Activated T-cell treated with anti-CD3 and anti-CD28 coated beads, Interleukin-2, amount 50 U/mL, for 1 hour (primary cell): ENCODE results near the gene CFAP74.
"Not testable (repeated sequence)": the region's sequence is repeated elsewhere in the genome, so short reads cannot be mapped to it uniquely, and the experiment has no call there.

Source experiments
- DNase-seq: peaks from one replicate; pipeline ENCODE4 v3.0.0-alpha.2; 2020

The CFAP74 gene

GRCh38 chr1:1892763-1893120 lies 110.8 kb downstream of the CFAP74 start:
- no peak for DNase-seq

- no peak for DNase-seq
These were observed 111.4 kb downstream of the CFAP74 start for GRCh38 chr1:1892079-1892762.

- no peak for DNase-seq
These were observed 112.1 kb downstream of the CFAP74 start for GRCh38 chr1:1891349-1892078.

GRCh38 chr1:1890506-1891348 lies 112.9 kb downstream of the CFAP74 start, which contains the start of gene GNB1:
GNB1 (minus strand) TSS chr1:1891087; CDS start chr1:1825453, 65,634 bp downstream.
- peak; percentile 95 for DNase-seq

- DNase-seq: peak; percentile 61
These were observed 113.6 kb downstream of the CFAP74 start for GRCh38 chr1:1889847-1890505.

GRCh38 chr1:1889090-1889750 lies 114.4 kb downstream of the CFAP74 start:
- DNase-seq: no peak

- not testable (repeated sequence) for DNase-seq
These were observed 119.7 kb downstream of the CFAP74 start for GRCh38 chr1:1883890-1884289.

GRCh38 chr1:1883092-1883873 lies 120.3 kb downstream of the CFAP74 start:
- DNase-seq: no peak

GRCh38 chr1:1881727-1882126 lies 121.9 kb downstream of the CFAP74 start:
- DNase-seq: no peak

- no peak for DNase-seq
These were observed 122.8 kb downstream of the CFAP74 start for GRCh38 chr1:1880617-1881312.

- no peak for DNase-seq
These were observed 123.6 kb downstream of the CFAP74 start for GRCh38 chr1:1879942-1880341.

- DNase-seq: no peak
These were observed 125.6 kb downstream of the CFAP74 start for GRCh38 chr1:1877865-1878436.

- DNase-seq: no peak
These were observed 127.2 kb downstream of the CFAP74 start for GRCh38 chr1:1876335-1876930.

GRCh38 chr1:1875932-1876331 lies 127.7 kb downstream of the CFAP74 start:
- DNase-seq: no peak

GRCh38 chr1:1874901-1875300 lies 128.7 kb downstream of the CFAP74 start:
- DNase-seq: no peak

GRCh38 chr1:1873186-1873585 lies 130.4 kb downstream of the CFAP74 start:
- DNase-seq: no peak

- DNase-seq: no peak
These were observed 131.1 kb downstream of the CFAP74 start for GRCh38 chr1:1872329-1872994.
